HepG2 (cell line): Measurements from ENCODE around the gene LITAF. TPM values are rescaled to one million over a fixed set of nuclear protein-coding genes. Genes with fewer than 3 reads are reported as not detected.

Experiments
- PHF21A ChIP-seq: sonication (generic); formaldehyde crosslinking; IDR thresholded peaks from 2 replicates; pipeline ENCODE4 v1.5.0; 2020; ENCODE audit warnings: mild to moderate bottlenecking, missing genetic modification reagents
- RFXAP ChIP-seq: sonication (generic); formaldehyde crosslinking; IDR thresholded peaks from 2 replicates; pipeline ENCODE4 v1.4.0; 2020; ENCODE audit warnings: missing genetic modification reagents, borderline replicate concordance
- TOE1 ChIP-seq: sonication (generic); formaldehyde crosslinking; IDR thresholded peaks from 2 replicates; pipeline ENCODE4 v1.4.0; 2020; ENCODE audit warnings: mild to moderate bottlenecking, missing genetic modification reagents
- ZNF264 ChIP-seq: sonication (generic); formaldehyde crosslinking; IDR thresholded peaks from 2 replicates; pipeline ENCODE4 v1.4.0; 2020; ENCODE audit warnings: missing genetic modification reagents
- polyA plus RNA-seq, 8 experiments: library from polyadenylated mRNA; depleted of rRNA in 3 of 8; stranded (reverse) in 7 of 8; unstranded in 1 of 8; fragments of >200 nt; fragmentation: Illumina TruSeq in 4 of 8; extraction: Trizol in 4 of 8; gene quantifications; 2 replicates each; pipeline versions ENCODE4 v1.2.1 to v1.2.3, GENCODE V29; 2011 to 2016; ENCODE audit warnings: low read depth in 4 of 8, missing spikeins in 1 of 8, mixed read lengths in 1 of 8; ENCODE audit not compliant: insufficient read depth in 1 of 8
- total RNA-seq, 5 experiments: library from RNA; depleted of rRNA; stranded (reverse); fragments of >200 nt; fragmentation: Illumina TruSeq; extraction: Trizol; gene quantifications; 2 replicates each; pipeline ENCODE4 v1.2.3, GENCODE V29; 2016; ENCODE audit warnings: low read depth in 1 of 5
- TF ChIP-seq, protein P1 (sequence below): sonication (generic); formaldehyde crosslinking; IDR thresholded peaks from 2 replicates; pipeline ENCODE4 v1.5.1; 2020; ENCODE audit warnings: missing genetic modification reagents, mild to moderate bottlenecking, borderline replicate concordance
- TF ChIP-seq, protein P2 (sequence below): sonication (generic); formaldehyde crosslinking; IDR thresholded peaks from 2 replicates; pipeline ENCODE4 v1.5.0; 2020; ENCODE audit warnings: missing genetic modification reagents
- TF ChIP-seq, protein P3 (sequence below): IDR thresholded peaks from 2 replicates; pipeline ENCODE4 v1.6.1; 2012; ENCODE audit warnings: inconsistent platforms
- TF ChIP-seq, protein P4 (sequence below): sonication (generic); formaldehyde crosslinking; IDR thresholded peaks from 2 replicates; pipeline ENCODE4 v1.8.0; 2022; ENCODE audit warnings: mild to moderate bottlenecking, missing genetic modification reagents, borderline replicate concordance
- TF ChIP-seq, protein P5 (sequence below): sonication (generic); formaldehyde crosslinking; IDR thresholded peaks from 2 replicates; pipeline ENCODE4 v1.4.0; 2020; ENCODE audit warnings: missing genetic modification reagents
- TF ChIP-seq, protein P6 (sequence below): sonication (generic); formaldehyde crosslinking; IDR thresholded peaks from 2 replicates; pipeline ENCODE4 v1.4.0; 2020; ENCODE audit warnings: mild to moderate bottlenecking, missing genetic modification reagents
- TF ChIP-seq, protein P7 (sequence below): sonication (generic); formaldehyde crosslinking; IDR thresholded peaks from 2 replicates; pipeline ENCODE4 v1.8.1; 2023; ENCODE audit warnings: mild to moderate bottlenecking, missing genetic modification reagents

Gene LITAF
- total and polyA plus RNA-seq, 2 of the 13 experiments (the other 11 are each of a cell fraction or from before 2014, with no cell fraction given): 80.1 to 141 TPM

DNA sequence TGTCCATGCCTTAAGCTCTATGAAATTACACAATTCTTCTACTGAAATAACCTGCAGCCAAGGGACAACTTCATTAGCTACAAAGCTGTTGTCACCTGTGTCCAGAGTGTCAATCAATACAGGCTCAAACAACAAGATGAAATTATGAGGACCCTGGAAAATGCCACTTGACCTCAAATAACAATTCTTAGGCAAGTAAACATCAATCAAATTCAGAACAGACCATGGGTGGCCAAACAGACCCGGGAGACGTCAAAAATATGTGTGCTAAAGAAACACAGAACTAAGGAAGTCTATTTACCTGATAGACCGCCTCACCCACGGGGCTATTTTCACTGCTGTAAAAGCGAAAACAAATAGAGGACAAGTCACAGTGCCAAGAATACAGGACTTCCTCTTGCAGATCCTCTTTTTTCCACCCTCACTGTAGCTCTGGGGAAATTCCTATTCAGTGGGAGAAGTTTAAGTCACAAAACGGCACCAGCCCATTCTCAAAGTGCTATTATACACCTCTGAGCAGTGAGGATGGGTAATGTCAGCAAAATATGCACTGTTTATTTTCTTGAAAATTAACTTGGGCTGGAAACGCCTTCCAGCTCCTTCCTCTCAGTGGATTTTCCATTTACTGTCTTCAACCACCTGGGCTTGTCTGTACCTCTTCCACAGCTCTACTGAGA is 2.7 kb downstream of the LITAF start (continued):
- TF ChIP-seq, protein P1, sequence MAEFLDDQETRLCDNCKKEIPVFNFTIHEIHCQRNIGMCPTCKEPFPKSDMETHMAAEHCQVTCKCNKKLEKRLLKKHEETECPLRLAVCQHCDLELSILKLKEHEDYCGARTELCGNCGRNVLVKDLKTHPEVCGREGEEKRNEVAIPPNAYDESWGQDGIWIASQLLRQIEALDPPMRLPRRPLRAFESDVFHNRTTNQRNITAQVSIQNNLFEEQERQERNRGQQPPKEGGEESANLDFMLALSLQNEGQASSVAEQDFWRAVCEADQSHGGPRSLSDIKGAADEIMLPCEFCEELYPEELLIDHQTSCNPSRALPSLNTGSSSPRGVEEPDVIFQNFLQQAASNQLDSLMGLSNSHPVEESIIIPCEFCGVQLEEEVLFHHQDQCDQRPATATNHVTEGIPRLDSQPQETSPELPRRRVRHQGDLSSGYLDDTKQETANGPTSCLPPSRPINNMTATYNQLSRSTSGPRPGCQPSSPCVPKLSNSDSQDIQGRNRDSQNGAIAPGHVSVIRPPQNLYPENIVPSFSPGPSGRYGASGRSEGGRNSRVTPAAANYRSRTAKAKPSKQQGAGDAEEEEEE (CRISPR knock-in tag): no peak
- TF ChIP-seq TOE1 (CRISPR knock-in tag) (no peak), ZNF264 (CRISPR knock-in tag) (0 out of 2 replicates have a peak, but pooled peaks have one; percentile 11), PHF21A (0 out of 2 replicates have a peak, but pooled peaks have one; percentile 7), RFXAP (CRISPR knock-in tag) (0 out of 2 replicates have a peak, but pooled peaks have one; percentile 13)
- TF ChIP-seq, protein P2, sequence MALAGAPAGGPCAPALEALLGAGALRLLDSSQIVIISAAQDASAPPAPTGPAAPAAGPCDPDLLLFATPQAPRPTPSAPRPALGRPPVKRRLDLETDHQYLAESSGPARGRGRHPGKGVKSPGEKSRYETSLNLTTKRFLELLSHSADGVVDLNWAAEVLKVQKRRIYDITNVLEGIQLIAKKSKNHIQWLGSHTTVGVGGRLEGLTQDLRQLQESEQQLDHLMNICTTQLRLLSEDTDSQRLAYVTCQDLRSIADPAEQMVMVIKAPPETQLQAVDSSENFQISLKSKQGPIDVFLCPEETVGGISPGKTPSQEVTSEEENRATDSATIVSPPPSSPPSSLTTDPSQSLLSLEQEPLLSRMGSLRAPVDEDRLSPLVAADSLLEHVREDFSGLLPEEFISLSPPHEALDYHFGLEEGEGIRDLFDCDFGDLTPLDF: no peak
- TF ChIP-seq, protein P3, sequence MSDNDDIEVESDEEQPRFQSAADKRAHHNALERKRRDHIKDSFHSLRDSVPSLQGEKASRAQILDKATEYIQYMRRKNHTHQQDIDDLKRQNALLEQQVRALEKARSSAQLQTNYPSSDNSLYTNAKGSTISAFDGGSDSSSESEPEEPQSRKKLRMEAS: 0 out of 2 replicates have a peak, but pooled peaks have one; percentile 52
- TF ChIP-seq, protein P4, sequence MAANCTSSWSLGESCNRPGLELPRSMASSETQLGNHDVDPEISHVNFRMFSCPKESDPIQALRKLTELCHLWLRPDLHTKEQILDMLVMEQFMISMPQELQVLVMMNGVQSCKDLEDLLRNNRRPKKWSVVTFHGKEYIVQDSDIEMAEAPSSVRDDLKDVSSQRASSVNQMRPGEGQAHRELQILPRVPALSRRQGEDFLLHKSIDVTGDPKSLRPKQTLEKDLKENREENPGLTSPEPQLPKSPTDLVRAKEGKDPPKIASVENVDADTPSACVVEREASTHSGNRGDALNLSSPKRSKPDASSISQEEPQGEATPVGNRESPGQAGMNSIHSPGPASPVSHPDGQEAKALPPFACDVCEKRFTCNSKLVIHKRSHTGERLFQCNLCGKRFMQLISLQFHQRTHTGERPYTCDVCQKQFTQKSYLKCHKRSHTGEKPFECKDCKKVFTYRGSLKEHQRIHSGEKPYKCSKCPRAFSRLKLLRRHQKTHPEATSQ (CRISPR knock-in tag): 0 out of 2 replicates have a peak, but pooled peaks have one; percentile 25
- TF ChIP-seq, protein P5, sequence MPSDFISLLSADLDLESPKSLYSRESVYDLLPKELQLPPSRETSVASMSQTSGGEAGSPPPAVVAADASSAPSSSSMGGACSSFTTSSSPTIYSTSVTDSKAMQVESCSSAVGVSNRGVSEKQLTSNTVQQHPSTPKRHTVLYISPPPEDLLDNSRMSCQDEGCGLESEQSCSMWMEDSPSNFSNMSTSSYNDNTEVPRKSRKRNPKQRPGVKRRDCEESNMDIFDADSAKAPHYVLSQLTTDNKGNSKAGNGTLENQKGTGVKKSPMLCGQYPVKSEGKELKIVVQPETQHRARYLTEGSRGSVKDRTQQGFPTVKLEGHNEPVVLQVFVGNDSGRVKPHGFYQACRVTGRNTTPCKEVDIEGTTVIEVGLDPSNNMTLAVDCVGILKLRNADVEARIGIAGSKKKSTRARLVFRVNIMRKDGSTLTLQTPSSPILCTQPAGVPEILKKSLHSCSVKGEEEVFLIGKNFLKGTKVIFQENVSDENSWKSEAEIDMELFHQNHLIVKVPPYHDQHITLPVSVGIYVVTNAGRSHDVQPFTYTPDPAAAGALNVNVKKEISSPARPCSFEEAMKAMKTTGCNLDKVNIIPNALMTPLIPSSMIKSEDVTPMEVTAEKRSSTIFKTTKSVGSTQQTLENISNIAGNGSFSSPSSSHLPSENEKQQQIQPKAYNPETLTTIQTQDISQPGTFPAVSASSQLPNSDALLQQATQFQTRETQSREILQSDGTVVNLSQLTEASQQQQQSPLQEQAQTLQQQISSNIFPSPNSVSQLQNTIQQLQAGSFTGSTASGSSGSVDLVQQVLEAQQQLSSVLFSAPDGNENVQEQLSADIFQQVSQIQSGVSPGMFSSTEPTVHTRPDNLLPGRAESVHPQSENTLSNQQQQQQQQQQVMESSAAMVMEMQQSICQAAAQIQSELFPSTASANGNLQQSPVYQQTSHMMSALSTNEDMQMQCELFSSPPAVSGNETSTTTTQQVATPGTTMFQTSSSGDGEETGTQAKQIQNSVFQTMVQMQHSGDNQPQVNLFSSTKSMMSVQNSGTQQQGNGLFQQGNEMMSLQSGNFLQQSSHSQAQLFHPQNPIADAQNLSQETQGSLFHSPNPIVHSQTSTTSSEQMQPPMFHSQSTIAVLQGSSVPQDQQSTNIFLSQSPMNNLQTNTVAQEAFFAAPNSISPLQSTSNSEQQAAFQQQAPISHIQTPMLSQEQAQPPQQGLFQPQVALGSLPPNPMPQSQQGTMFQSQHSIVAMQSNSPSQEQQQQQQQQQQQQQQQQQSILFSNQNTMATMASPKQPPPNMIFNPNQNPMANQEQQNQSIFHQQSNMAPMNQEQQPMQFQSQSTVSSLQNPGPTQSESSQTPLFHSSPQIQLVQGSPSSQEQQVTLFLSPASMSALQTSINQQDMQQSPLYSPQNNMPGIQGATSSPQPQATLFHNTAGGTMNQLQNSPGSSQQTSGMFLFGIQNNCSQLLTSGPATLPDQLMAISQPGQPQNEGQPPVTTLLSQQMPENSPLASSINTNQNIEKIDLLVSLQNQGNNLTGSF (CRISPR knock-in tag): no peak
- TF ChIP-seq, protein P6, sequence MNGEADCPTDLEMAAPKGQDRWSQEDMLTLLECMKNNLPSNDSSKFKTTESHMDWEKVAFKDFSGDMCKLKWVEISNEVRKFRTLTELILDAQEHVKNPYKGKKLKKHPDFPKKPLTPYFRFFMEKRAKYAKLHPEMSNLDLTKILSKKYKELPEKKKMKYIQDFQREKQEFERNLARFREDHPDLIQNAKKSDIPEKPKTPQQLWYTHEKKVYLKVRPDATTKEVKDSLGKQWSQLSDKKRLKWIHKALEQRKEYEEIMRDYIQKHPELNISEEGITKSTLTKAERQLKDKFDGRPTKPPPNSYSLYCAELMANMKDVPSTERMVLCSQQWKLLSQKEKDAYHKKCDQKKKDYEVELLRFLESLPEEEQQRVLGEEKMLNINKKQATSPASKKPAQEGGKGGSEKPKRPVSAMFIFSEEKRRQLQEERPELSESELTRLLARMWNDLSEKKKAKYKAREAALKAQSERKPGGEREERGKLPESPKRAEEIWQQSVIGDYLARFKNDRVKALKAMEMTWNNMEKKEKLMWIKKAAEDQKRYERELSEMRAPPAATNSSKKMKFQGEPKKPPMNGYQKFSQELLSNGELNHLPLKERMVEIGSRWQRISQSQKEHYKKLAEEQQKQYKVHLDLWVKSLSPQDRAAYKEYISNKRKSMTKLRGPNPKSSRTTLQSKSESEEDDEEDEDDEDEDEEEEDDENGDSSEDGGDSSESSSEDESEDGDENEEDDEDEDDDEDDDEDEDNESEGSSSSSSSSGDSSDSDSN (CRISPR knock-in tag): peak; percentile 40; the same call in 1 of the 2 replicates
- TF ChIP-seq, protein P7, sequence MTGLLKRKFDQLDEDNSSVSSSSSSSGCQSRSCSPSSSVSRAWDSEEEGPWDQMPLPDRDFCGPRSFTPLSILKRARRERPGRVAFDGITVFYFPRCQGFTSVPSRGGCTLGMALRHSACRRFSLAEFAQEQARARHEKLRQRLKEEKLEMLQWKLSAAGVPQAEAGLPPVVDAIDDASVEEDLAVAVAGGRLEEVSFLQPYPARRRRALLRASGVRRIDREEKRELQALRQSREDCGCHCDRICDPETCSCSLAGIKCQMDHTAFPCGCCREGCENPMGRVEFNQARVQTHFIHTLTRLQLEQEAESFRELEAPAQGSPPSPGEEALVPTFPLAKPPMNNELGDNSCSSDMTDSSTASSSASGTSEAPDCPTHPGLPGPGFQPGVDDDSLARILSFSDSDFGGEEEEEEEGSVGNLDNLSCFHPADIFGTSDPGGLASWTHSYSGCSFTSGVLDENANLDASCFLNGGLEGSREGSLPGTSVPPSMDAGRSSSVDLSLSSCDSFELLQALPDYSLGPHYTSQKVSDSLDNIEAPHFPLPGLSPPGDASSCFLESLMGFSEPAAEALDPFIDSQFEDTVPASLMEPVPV (CRISPR knock-in tag): peak; percentile 38; the same call in 1 of the 2 replicates
